HL-60 (cell line): ENCODE measurements around the gene PPP2R2D.

Experiments
- GABPA ChIP-seq: IDR thresholded peaks from 2 replicates; pipeline ENCODE4 v1.6.1; 2012; ENCODE audit warnings: low read depth
- POLR2AphosphoS5 ChIP-seq: IDR thresholded peaks from 2 replicates; pipeline ENCODE4 v1.6.1; 2012; ENCODE audit warnings: low read depth
- REST ChIP-seq: IDR thresholded peaks from 2 replicates; pipeline ENCODE4 v1.6.1; 2012; ENCODE audit warnings: low read depth; ENCODE audit not compliant: insufficient replicate concordance
- SPI1 ChIP-seq: IDR thresholded peaks from 2 replicates; pipeline ENCODE4 v1.6.1; 2012; ENCODE audit warnings: low read depth, mild to moderate bottlenecking, borderline replicate concordance
- TF ChIP-seq, protein P1 (sequence below): IDR thresholded peaks from one replicate; pipeline ENCODE4 v1.5.1; 2011; ENCODE audit warnings: low read length, control low read depth, inconsistent platforms; ENCODE audit not compliant: insufficient read depth

GRCh38 chr10:131920693-131921092, 19.9 kb downstream of the PPP2R2D start:
- no peak for TF ChIP-seq POLR2AphosphoS5
- TF ChIP-seq, protein P1, sequence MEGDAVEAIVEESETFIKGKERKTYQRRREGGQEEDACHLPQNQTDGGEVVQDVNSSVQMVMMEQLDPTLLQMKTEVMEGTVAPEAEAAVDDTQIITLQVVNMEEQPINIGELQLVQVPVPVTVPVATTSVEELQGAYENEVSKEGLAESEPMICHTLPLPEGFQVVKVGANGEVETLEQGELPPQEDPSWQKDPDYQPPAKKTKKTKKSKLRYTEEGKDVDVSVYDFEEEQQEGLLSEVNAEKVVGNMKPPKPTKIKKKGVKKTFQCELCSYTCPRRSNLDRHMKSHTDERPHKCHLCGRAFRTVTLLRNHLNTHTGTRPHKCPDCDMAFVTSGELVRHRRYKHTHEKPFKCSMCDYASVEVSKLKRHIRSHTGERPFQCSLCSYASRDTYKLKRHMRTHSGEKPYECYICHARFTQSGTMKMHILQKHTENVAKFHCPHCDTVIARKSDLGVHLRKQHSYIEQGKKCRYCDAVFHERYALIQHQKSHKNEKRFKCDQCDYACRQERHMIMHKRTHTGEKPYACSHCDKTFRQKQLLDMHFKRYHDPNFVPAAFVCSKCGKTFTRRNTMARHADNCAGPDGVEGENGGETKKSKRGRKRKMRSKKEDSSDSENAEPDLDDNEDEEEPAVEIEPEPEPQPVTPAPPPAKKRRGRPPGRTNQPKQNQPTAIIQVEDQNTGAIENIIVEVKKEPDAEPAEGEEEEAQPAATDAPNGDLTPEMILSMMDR, result no peak
- no peak for TF ChIP-seq REST
- TF ChIP-seq SPI1, result no peak
- TF ChIP-seq GABPA, result no peak
